Stomach (tissue), 4 donors: ENCODE measurements around the gene ZNF808.

Experiments used
- EP300 ChIP-seq: sonication (generic); formaldehyde crosslinking; IDR thresholded peaks from one replicate; pipeline ENCODE4 v1.6.1; 2017; ENCODE audit warnings: antibody characterized with exemption
- POLR2A ChIP-seq, 4 donors: fragments of 450-650 bp; IDR thresholded peaks; one replicate each; pipeline ENCODE4 v1.6.1; 2016; ENCODE audit warnings: antibody characterized with exemption in 4 of 4, control low read depth in 2 of 4, mild to moderate bottlenecking in 1 of 4, moderate library complexity in 1 of 4
- TF ChIP-seq, protein P1 (sequence below), 7 experiments: fragments of 450-650 bp in 4 of 7; fragments of 200-600 bp in 3 of 7; sonication (generic) in 3 of 7; IDR thresholded peaks; one replicate each; pipeline ENCODE4 v1.5.1; 2016 to 2019; ENCODE audit warnings: antibody characterized with exemption in 7 of 7, control low read depth in 2 of 7, mild to moderate bottlenecking in 1 of 7

- TF ChIP-seq, protein P1, sequence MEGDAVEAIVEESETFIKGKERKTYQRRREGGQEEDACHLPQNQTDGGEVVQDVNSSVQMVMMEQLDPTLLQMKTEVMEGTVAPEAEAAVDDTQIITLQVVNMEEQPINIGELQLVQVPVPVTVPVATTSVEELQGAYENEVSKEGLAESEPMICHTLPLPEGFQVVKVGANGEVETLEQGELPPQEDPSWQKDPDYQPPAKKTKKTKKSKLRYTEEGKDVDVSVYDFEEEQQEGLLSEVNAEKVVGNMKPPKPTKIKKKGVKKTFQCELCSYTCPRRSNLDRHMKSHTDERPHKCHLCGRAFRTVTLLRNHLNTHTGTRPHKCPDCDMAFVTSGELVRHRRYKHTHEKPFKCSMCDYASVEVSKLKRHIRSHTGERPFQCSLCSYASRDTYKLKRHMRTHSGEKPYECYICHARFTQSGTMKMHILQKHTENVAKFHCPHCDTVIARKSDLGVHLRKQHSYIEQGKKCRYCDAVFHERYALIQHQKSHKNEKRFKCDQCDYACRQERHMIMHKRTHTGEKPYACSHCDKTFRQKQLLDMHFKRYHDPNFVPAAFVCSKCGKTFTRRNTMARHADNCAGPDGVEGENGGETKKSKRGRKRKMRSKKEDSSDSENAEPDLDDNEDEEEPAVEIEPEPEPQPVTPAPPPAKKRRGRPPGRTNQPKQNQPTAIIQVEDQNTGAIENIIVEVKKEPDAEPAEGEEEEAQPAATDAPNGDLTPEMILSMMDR (IDR thresholded peaks at IDR 0.05), result no peak
- no peak for TF ChIP-seq POLR2A (IDR thresholded peaks at IDR 0.05)
- TF ChIP-seq EP300, result no peak
Observed at GRCh38 chr19:52590728-52591127, 63.3 kb downstream of the ZNF808 start.
